Measurements from ENCODE around the gene ARPC5.

Gene ARPC5

DNA sequence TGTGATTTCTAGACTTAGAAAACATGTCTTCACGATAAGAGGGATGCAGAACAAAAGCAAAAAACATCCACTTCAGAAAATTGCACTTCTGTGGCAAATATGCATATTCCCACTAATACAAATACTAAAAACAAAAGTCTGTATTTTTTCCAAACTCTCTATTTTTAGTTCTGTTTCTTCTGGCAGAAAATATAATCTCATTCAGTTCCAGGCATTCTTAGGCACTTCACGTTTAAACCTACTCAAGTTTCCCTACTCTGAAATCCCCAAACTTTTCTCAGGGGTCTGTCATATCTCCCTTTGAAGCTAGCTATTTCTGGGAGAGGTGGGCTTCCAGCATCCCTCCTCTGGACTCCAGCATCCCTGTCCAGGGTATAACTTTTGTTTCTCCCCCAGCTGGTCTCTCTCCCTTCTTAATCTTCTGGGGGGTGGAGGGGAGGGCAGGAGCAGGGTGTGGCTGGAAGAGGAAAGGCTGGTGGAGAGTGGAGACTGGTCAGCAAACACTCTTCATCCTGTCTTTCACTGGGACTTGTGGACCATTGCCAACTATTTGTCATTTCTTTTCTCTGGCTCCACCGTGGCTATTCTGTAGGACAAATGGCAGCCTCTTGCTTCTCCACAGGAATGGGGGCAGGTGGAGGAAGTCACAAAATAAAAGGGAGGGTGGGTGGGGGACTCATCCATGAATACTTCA, 25.7 kb downstream of the ARPC5 start:
- DNase-seq: no peak

DNA sequence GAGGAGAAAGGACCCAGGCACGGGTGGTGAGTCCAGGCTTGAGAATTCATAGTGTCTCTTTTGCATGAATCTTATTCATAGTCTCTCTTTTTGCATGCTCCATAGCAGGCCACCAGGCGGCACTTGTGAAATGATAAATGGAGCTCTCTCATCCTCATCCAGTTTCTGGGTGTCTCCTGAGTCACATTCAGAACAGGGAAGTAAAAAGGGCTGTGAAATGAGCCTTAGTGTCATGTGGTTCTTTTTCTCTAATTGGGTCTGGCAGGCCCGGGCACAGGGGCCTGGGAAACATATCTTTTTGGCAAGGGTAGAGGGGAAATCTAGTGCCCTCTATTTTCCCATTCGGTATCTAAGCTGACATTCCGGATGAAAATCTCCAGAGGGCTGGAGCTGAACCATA, 26.3 kb downstream of the ARPC5 start:
- peak; percentile 94 for DNase-seq

DNA sequence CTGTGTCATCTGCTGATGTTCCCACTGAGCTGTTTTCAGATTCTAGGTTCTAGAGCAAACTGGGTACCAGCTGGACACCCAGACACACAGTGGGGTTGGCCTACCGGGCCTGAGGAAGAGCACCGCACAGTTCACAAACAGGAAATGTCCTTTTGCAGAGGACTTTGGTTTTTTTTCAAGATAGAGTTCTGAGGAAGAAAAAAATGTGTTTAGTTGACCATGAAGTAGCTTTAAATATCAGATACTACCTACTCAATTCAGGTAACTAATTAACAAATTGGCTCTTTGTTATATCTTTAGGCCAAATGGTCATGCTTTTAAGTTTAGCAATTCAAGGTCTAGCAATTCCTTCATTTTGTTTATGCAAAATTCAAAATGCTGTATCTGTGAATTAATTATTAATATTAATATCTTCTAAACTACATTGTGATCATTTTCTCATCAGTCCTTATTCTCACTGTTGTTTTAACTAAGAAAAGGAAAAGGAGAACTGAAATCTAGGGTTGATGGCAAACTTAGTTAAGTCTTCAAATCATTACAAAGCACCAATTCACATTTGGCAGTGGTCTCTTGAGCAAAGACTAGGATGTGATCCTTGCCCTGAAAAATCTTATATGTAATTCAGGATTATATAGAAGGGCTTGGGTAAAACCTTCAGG, 28.1 kb downstream of the ARPC5 start:
- DNase-seq: no peak

- no peak for DNase-seq
Observed at GRCh38 chr1:183605904-183606303, 29.7 kb downstream of the ARPC5 start.

GRCh38 chr1:183604815-183605214, 30.8 kb downstream of the ARPC5 start:
- DNase-seq: peak; percentile 78

- DNase-seq: peak; percentile 91
Observed at GRCh38 chr1:183604038-183604808, 31.4 kb downstream of the ARPC5 start.

DNA sequence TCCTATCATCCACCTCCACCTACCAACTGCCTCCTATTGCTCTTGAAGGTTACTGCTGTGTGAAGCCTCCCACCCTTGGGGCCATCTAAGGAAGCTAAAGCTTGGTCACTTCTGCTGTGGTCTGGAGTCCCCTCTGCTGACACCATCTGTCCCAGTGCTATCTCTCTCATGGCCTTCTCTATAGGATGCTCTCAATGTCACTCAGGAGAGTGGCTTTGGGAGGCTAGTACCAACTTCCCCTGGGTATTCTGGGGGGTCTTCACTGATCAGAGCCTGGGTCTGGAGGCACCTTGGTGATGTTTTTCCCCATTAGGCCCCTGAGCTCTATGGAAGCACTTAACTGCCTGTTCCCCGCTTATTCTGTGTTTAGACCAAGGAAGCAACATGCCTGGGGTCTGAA, 33.1 kb downstream of the ARPC5 start:
- no peak for DNase-seq

DNA sequence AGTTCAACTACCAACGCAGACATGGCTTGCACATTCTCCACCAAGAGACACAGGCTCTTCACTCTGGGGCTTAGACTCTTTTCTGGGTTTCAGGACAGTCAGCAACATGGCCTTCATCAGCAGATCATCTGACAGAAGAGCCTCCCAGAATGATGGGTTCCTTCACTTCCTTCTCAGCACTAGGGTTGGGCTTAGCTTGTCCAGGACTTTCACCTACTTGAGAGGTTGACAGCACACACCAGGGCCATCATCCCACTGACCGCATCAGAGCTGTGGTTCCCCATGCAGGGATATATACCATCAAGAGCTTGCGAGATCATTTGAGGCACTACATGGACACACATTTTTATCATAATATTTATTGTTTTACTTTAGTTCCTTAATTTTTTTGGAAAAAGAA, 34.9 kb downstream of the ARPC5 start:
- peak; percentile 63 for DNase-seq

DNA sequence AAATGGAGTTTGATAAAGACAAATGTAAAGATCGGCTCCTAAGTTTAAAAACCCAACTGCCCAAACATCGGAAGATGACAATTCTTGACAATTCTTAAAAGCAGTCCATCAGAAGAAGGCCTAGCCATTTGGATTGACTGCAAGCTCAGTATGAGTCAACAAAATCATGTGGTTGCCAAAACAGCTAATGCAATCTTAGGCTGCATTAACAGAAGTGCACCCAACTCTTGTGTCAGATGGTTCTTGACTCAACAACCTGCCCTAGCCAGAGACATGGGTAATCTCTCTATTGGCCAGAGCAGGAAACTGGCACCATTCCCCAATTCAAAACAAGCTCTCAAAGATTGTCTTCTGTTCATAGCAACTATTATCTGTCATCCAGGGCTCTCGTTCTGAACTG, 35.4 kb downstream of the ARPC5 start:
- DNase-seq: peak; percentile 97

GRCh38 chr1:183598386-183598785, 37.2 kb downstream of the ARPC5 start:
- DNase-seq: peak; percentile 84

- no peak for DNase-seq
Observed at GRCh38 chr1:183597656-183598347, 37.8 kb downstream of the ARPC5 start.

- no peak for DNase-seq
Observed at GRCh38 chr1:183596500-183596899, 39.1 kb downstream of the ARPC5 start.

- no peak for DNase-seq
Observed at GRCh38 chr1:183595537-183595936, 40.0 kb downstream of the ARPC5 start.

DNA sequence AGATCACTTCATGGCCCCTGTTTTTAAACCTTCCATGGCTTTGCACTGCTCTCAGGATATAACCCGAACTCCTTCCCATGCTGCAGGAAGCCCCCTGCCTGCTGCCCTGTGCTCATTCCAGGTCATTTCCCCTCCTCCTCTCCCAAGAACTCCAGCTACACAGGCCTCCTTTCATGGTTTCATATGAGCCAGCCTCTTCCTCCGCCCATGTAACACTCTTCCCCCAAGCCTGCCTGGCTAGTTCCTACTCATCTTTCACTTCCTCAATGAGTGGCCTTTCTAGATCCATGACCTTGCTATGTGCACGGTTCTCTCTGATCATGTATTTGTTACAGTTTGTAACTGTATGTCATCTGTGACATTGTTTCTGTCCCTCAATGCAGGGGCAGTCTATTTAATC, 42.2 kb downstream of the ARPC5 start:
- DNase-seq: peak; percentile 89

DNA sequence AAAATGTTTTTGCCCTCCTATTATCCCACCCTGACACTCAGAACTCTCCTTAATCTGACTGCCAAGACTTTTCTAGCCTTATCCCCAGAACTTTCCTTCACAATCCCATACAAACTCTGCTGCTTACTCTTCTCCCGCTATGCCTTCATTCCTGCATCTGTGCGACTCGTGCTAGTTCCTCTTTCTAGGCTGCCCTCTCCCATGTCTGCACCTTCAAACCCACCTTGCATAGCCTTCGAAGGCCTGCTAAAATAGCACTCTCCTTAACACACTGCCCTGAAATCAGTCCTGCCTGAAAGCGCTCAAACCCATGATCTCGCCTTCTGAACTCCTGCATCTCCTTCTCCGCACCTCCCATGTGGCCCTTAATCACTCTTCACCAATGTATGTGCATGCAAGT, 42.9 kb downstream of the ARPC5 start:
- no peak for DNase-seq

DNA sequence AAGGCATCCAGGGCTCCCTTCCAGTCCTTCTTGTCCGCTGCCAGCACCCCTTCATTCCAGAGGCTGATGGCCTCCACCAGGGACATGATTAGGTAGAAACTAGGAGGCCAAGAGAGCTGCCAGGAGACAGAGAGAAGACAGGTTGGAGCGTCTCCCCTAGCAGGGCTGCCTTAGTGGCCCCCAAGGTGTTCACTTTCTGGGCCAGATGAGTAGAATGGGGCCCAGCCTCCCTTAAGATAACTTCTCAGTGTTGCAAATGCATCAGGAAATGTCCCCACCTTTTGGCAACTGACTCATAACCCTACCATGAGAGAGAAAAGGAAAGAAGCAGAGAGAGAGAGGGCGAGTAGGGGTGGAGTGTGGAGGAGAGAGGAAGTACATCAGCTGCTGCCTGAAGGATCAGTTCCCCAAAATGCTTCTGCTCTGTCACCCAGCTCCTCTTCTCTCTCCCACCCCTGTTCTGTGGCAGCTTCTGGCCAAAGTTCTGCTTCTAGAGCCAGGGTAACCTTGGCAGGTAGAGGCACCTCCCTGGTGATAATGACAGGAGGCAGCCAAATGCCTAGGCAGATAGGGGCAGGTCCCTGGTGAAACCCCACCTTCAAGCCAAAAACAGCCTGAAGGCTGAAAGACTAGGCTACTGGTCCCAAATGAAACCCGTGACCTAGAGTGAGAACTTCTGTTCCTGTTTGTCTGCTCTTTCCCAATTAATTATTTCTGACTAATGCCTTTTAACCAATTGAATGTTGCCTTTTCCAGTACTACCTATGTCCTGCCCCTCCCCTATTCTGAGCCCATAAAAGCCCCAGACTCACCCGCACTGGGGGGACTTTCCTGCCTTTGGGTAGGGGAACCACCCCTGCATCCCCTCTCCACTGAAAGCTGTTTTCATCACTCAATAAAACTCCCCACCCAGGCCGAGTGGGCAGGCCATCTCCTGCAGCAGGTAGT, 45.1 kb downstream of the ARPC5 start, which contains the start of gene NCF2:
NCF2 (minus strand) TSS at position 216 of the 948 bp plus-strand sequence; CDS start at position 86, 130 bp downstream.
- peak; percentile 97 for DNase-seq

DNA sequence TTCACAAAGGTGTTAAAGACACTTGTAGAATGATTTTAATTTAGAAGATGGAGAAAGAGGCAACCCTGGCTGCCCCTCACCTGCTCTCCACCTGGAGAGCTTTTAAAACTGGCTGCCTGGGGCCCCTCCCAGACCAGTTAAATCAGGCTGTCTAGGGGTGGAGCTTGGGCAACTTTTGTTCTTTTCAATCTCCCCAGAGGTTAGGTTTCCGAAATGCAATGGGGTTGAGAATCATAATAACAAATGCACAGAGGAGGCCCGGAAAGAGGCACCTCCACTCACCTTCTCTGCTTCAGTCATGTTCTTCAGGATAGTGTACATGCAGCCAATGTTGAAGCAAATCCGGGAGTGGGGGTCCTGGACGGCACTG, 45.7 kb downstream of the ARPC5 start:
- DNase-seq: peak; percentile 51

- DNase-seq: no peak
Observed at GRCh38 chr1:183589384-183589783, 46.2 kb downstream of the ARPC5 start.

DNA sequence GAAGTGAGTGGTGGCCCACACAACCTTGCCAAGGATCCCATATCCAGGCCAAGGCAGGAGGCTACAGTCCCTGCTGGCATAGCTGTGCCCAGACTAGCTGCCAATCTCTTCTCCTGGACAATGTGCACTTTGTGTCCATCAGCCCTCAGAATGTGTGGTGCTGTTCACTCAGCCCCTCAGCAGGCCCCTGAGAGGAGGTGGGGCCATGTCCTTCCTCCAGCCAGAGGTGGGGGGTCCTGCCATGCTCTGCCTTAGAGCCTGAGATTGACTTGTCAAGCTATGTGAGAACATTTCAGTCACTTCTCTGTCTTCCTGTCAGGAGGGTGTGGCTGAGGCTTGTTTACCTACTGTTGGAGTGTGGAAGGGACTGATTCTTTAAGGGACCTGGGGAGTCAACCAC, 46.8 kb downstream of the ARPC5 start:
- peak; percentile 58 for DNase-seq

GRCh38 chr1:183586926-183587325, 48.7 kb downstream of the ARPC5 start:
- no peak for DNase-seq

GRCh38 chr1:183586455-183586854, 49.1 kb downstream of the ARPC5 start:
- no peak for DNase-seq

DNA sequence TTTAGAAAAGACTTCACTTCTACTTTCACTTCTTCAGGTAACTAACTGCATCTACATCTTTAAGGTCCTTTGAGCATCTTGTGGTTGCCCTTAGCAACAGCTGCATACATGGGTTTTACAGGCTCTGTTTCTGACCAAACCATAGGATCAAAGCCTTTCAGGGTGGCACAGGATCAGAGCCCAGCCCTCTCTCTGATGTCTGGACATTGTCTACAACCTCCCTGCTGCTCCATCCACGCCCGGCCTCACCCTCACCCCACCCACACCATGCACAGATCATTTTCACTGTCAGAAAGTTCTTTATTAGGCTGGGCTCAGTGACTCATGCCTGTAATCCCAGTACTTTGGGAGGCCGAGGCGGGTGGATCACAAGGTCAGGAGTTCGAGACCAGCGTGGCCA, 50.5 kb downstream of the ARPC5 start:
- no peak for DNase-seq

All from inflammatory macrophage treated with lipopolysaccharide for 4 hours (primary cell).